ENCODE measurements around the gene PCSK7. TPM values are rescaled to one million over a fixed set of nuclear protein-coding genes. Genes with fewer than 3 reads are reported as not detected.
A peak's percentile ranks its signal among the peaks of the same experiment; 100 is the strongest.

Gene PCSK7, protein sequence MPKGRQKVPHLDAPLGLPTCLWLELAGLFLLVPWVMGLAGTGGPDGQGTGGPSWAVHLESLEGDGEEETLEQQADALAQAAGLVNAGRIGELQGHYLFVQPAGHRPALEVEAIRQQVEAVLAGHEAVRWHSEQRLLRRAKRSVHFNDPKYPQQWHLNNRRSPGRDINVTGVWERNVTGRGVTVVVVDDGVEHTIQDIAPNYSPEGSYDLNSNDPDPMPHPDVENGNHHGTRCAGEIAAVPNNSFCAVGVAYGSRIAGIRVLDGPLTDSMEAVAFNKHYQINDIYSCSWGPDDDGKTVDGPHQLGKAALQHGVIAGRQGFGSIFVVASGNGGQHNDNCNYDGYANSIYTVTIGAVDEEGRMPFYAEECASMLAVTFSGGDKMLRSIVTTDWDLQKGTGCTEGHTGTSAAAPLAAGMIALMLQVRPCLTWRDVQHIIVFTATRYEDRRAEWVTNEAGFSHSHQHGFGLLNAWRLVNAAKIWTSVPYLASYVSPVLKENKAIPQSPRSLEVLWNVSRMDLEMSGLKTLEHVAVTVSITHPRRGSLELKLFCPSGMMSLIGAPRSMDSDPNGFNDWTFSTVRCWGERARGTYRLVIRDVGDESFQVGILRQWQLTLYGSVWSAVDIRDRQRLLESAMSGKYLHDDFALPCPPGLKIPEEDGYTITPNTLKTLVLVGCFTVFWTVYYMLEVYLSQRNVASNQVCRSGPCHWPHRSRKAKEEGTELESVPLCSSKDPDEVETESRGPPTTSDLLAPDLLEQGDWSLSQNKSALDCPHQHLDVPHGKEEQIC
- 171 and 196 TPM in 2 replicates for total RNA-seq (2013; cell fraction: nucleolus; rRNA removed)
- total RNA-seq (2014; rRNA removed) (55.7 and 59.3 TPM in 2 replicates), total RNA-seq (2014; rRNA removed; fragmentation: Illumina TruSeq; extraction: Trizol) (38.3 and 42.5 TPM in 2 replicates), total RNA-seq (2021) (69.8 and 81.5 TPM in 2 replicates), polyA plus RNA-seq (2011; rRNA removed) (29.5 and 45.9 TPM in 2 replicates), polyA plus RNA-seq (2014; fragmentation: Illumina TruSeq; extraction: Trizol) (42.5 and 61.2 TPM in 2 replicates), polyA plus RNA-seq (2014; fragmentation: Nextera tagmentation; extraction: Ambion mirVana) (1 to 10 TPM; 5.5 to 5.7 TPM), polyA plus RNA-seq (2014; rRNA removed) (68.0 and 73.0 TPM in 2 replicates), polyA plus RNA-seq (2016; fragmentation: Nextera tagmentation; extraction: Ambion mirVana) (10 to 100 TPM; 51.4 to 51.8 TPM), polyA minus RNA-seq (2011; rRNA and poly(A)+ RNA removed) (40.2 and 61.4 TPM in 2 replicates), Bru-seq, nascent RNA (percentile 88 among the genes with signal in this experiment), BruChase-seq, experiment 1, labeled RNA remaining after a 6-hour chase (percentile 94 among the genes with signal in this experiment), BruChase-seq, experiment 2, labeled RNA remaining after a 2-hour chase (percentile 93 among the genes with signal in this experiment)
- polyA plus RNA-seq (2011; ENCODE audit: low read depth): 17.2 TPM
- 46.3 and 62.0 TPM in 2 replicates for polyA plus RNA-seq (2011; cell fraction: cytosol; rRNA removed)
- polyA plus RNA-seq (2011; cell fraction: nucleus; rRNA removed): 237 and 245 TPM in 2 replicates
- 29.4 and 40.0 TPM in 2 replicates for polyA plus RNA-seq (2012)
- 11.6 and 20.1 TPM in 2 replicates for polyA minus RNA-seq (2011; cell fraction: cytosol; rRNA and poly(A)+ RNA removed)
- polyA minus RNA-seq (2011; cell fraction: nucleus; rRNA and poly(A)+ RNA removed): 34.6 and 60.9 TPM in 2 replicates
- long read RNA-seq, experiment 1, full-length matches to known transcripts: 12 of 20 reads
- long read RNA-seq, experiment 1, partial matches to known transcripts: 3 of 20 reads
- long read RNA-seq, experiment 1, other reads (novel, unspliced or antisense): 5 of 20 reads
- long read RNA-seq, experiment 2, full-length matches to known transcripts: 8 of 42 reads
- long read RNA-seq, experiment 2, partial matches to known transcripts: 14 of 42 reads
- long read RNA-seq, experiment 2, other reads (novel, unspliced or antisense): 20 of 42 reads

DNA sequence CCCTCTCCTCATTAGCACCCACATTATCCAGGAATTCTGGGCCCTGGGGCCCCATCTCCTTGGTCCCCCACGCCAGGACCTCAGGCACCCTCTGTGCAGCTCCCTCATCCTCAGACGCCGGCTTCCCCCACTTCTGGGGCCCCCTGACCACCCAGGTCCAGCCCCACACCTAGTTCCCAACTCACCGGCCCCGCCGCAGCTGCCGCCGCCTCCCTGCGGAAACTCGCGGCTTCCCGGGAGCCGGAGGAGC is at the start of gene PCSK7:
Gene PCSK7 (minus strand): TSS at position 232 of the 250 bp plus-strand sequence. CDS start 2,229 bp downstream, outside the sequence.
- peaks cover 9% of the 10 kb centered on the region for H3K4me1 ChIP-seq (ENCODE audit: control insufficient read depth, insufficient read depth, low read length)
- peaks cover 46% of the 10 kb centered on the region for H3K79me2 ChIP-seq (ENCODE audit: control insufficient read depth, insufficient read depth, low read length)
- peak within 1 kb of the TSS; percentile 92 for H3K4me2 ChIP-seq (ENCODE audit: control insufficient read depth, insufficient read depth)
- ATAC-seq (no peak), FAIRE-seq (no peak), DNase-seq (ENCODE audit: low read depth, low spot score) (no peak)
- peak within 1 kb of the TSS; percentile 87 for H3K27ac ChIP-seq (ENCODE audit: control insufficient read depth, insufficient read depth)
- in situ Hi-C loops (cut with MboI) (no loop called here), intact Hi-C loops (cut with micrococcal nuclease; ENCODE audit: unreplicated experiment) (loop anchor here (2.0 to 5.0 kb wide), 2 partner anchors 95 to 586 kb away; partner anchors contain the start of gene CEP164)
- POLR2A ChIA-PET: interaction anchor here (0.8 to 3.6 kb wide), 3 partner anchors 52 to 396 kb away, joined by 4 to 51 read pairs (median 5); partner anchors contain the start of gene SIDT2
- no peaks in the 10 kb centered on the region for H3K27me3 ChIP-seq (replicated peaks in 1 of 2; ENCODE audit: control insufficient read depth in 2 of 2, insufficient read depth in 2 of 2, low read length in 1 of 2)
- RAD21 ChIA-PET (ENCODE audit: unreplicated experiment): interaction anchor here (0.8 to 9.9 kb wide), 9 partner anchors 15 to 585 kb away, joined by 3 to 159 read pairs (median 3); partner anchors contain the start of genes BACE1, CEP164, SIDT2 and SIK3
- peaks cover 9 to 16% of the 10 kb centered on the region in 2 experiments; a peak in 3 of 4 replicates for H3K36me3 ChIP-seq (ENCODE audit: control insufficient read depth in 2 of 2, insufficient read depth in 2 of 2, low read length in 1 of 2)
- peak within 1 kb of the TSS; percentile 93 for H3K9ac ChIP-seq (ENCODE audit: control insufficient read depth, insufficient read depth, low read length)
- under 1% methylated on average over 13 of the region's 13 CpGs for WGBS (ENCODE audit: insufficient coverage, insufficient replicate concordance, low lambda C conversion rate, missing lambda C conversion rate)
- no peaks in the 10 kb centered on the region for H4K20me1 ChIP-seq (ENCODE audit: control insufficient read depth, insufficient read depth)
- H2AFZ ChIP-seq (ENCODE audit: control insufficient read depth, low read depth, low read length): peak within 1 kb of the TSS; percentile 88
- no peaks in the 10 kb centered on the region for H3K9me3 ChIP-seq (replicated peaks; ENCODE audit: control insufficient read depth, insufficient read depth, low read length)
- SMC1A ChIA-PET (ENCODE audit: uncharacterized antibody, unreplicated experiment): interaction anchor here (0.9 to 12.2 kb wide), 8 partner anchors 43 to 585 kb away, joined by 3 to 187 read pairs (median 5); partner anchors contain the start of genes CEP164, PAFAH1B2 and SIDT2
- CTCF ChIA-PET: interaction anchor here (0.6 to 17.3 kb wide), 9 partner anchors 11 to 396 kb away, joined by 3 to 422 read pairs (median 6); partner anchors contain the start of genes CEP164, PAFAH1B2 and SIDT2
- no TSS peak for BruUV-seq (replicated peaks)
- peak within 1 kb of the TSS; percentile 89 for H3K4me3 ChIP-seq
- peak; percentile 90 for TF ChIP-seq IKZF1 (conservative IDR thresholded peaks at IDR 0.05)
- TF ChIP-seq CHD1 (IDR thresholded peaks at IDR 0.05; ENCODE audit: low read depth, low read length): 0 out of 2 replicates have a peak, but pooled peaks have one; percentile 2
- TF ChIP-seq CREB1 (IDR thresholded peaks at IDR 0.05; ENCODE audit: low read depth): peak; percentile 64; the same call in 1 of the 2 replicates
- 0 out of 2 replicates have a peak, but pooled peaks have one; percentile 6 for TF ChIP-seq NBN (IDR thresholded peaks at IDR 0.05)
- TF ChIP-seq EED (IDR thresholded peaks at IDR 0.05; ENCODE audit: low read depth): peak; percentile 77
- no peak for TF ChIP-seq SPI1 (IDR thresholded peaks at IDR 0.05; ENCODE audit: borderline replicate concordance, insufficient read depth, low read depth, low read length)
- TF ChIP-seq, protein P1, sequence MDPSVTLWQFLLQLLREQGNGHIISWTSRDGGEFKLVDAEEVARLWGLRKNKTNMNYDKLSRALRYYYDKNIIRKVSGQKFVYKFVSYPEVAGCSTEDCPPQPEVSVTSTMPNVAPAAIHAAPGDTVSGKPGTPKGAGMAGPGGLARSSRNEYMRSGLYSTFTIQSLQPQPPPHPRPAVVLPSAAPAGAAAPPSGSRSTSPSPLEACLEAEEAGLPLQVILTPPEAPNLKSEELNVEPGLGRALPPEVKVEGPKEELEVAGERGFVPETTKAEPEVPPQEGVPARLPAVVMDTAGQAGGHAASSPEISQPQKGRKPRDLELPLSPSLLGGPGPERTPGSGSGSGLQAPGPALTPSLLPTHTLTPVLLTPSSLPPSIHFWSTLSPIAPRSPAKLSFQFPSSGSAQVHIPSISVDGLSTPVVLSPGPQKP (IDR thresholded peaks at IDR 0.05; ENCODE audit: low read depth, low read length): peak; percentile 49; the same call in 1 of the 2 replicates
- TF ChIP-seq IKZF2 (IDR thresholded peaks at IDR 0.05): peak; percentile 64 to 71; a peak in 3 of 4 replicates
- 0 out of 2 replicates have a peak, but pooled peaks have one; percentile 30 for TF ChIP-seq TCF12 (IDR thresholded peaks at IDR 0.05; ENCODE audit: low read depth, low read length)
- TF ChIP-seq MXI1 (IDR thresholded peaks at IDR 0.05; ENCODE audit: low read depth, low read length): peak; percentile 42; the same call in 1 of the 2 replicates
- no peak for TF ChIP-seq SREBF1 (IDR thresholded peaks at IDR 0.05; ENCODE audit: low read length)
- no peak for TF ChIP-seq RAD21 (IDR thresholded peaks at IDR 0.05; ENCODE audit: insufficient read depth, low read depth, low read length)
- TF ChIP-seq SUPT20H (IDR thresholded peaks at IDR 0.05; ENCODE audit: borderline replicate concordance, control insufficient read depth, low read depth, low read length): no peak
- TF ChIP-seq FOXK2 (IDR thresholded peaks at IDR 0.05): no peak
- peak; percentile 62; the same call in 1 of the 2 replicates for TF ChIP-seq RELB (IDR thresholded peaks at IDR 0.05; ENCODE audit: low read depth)

All from GM12878 (cell line).